Fibroblast of mammary gland (primary cell): ENCODE results near the gene MT1M.

ENCODE experiments used
- DNase-seq: peaks from one replicate; pipeline ENCODE4 v3.0.0-alpha.2; 2010; ENCODE audit warnings: low read depth
- H3K4me3 ChIP-seq: 2 replicates; pipeline ENCODE4 v1.5.1; 2011; ENCODE audit warnings: low read depth, mild to moderate bottlenecking, low read length, moderate library complexity; ENCODE audit not compliant: control insufficient read depth
- CTCF ChIP-seq: conservative IDR thresholded peaks from 2 replicates; pipeline ENCODE4 v1.5.1; 2011; ENCODE audit warnings: low read depth, low read length, inconsistent platforms; ENCODE audit not compliant: control insufficient read depth, insufficient read depth

The MT1M gene

GRCh38 chr16:56613706-56614105 is 18.8 kb upstream of the MT1M start:
- TF ChIP-seq CTCF = no peak
- H3K4me3 ChIP-seq = no peak overlapping the region

GRCh38 chr16:56614549-56614991 is 17.9 kb upstream of the MT1M start:
- TF ChIP-seq CTCF = no peak
- DNase-seq = peak; percentile 67
- no peak overlapping the region for H3K4me3 ChIP-seq

More at GRCh38 chr16:56613706-56614105, 18.8 kb upstream of the MT1M start:
- no peak for DNase-seq

- no peak overlapping the region for H3K4me3 ChIP-seq
- no peak for TF ChIP-seq CTCF
- DNase-seq = peak; percentile 67
Measured at GRCh38 chr16:56615353-56615752, 17.1 kb upstream of the MT1M start.

- DNase-seq = no peak
- no peak for TF ChIP-seq CTCF
- H3K4me3 ChIP-seq = peak overlapping the region; percentile 49
Measured at GRCh38 chr16:56616608-56617211, 15.7 kb upstream of the MT1M start.

- no peak for TF ChIP-seq CTCF
- DNase-seq = peak; percentile 79
- peak overlapping the region; percentile 49 for H3K4me3 ChIP-seq
Measured at GRCh38 chr16:56617212-56618085, 15.0 kb upstream of the MT1M start.

- peak overlapping the region; percentile 49 for H3K4me3 ChIP-seq
- no peak for DNase-seq
Measured at GRCh38 chr16:56618138-56618537, 14.3 kb upstream of the MT1M start.

More at GRCh38 chr16:56618138-56618537, 14.3 kb upstream of the MT1M start:
- no peak for TF ChIP-seq CTCF
